Stomach (tissue), 9 donors: ENCODE results near the gene CSNK2A2. TPM values are rescaled to one million over a fixed set of nuclear protein-coding genes. Genes with fewer than 3 reads are reported as not detected.

Source experiments
- DNase-seq, 2 donors: peaks; one replicate each; pipeline versions ENCODE4 v3.0.0 to v3.0.0-alpha.2; 2013 to 2019
- H3K27ac ChIP-seq, 5 donors: fragments of 200-600 bp in 4 of 5; sonication (generic) in 4 of 5; one replicate each; pipeline ENCODE4 v1.5.1; 2013 to 2019; ENCODE audit warnings: mild to moderate bottlenecking in 1 of 5, moderate library complexity in 1 of 5
- H3K27me3 ChIP-seq, 3 donors: fragments of 200-600 bp; sonication (generic); one replicate each; pipeline ENCODE4 v1.5.1; 2017 to 2019; ENCODE audit warnings: mixed run types in 1 of 3
- H3K36me3 ChIP-seq, 4 donors: fragments of 200-600 bp; sonication (generic); 1 replicate in 3 of 4; 2 replicates in 1 of 4; pipeline ENCODE4 v1.5.1; 2016 to 2019
- H3K4me1 ChIP-seq, 4 donors: fragments of 200-600 bp; sonication (generic); one replicate each; pipeline ENCODE4 v1.5.1; 2016 to 2019
- H3K4me3 ChIP-seq, 4 donors: fragments of 200-600 bp; sonication (generic) in 3 of 4; one replicate each; pipeline ENCODE4 v1.5.1; 2016 to 2019; ENCODE audit warnings: mild to moderate bottlenecking in 1 of 4
- H3K9me3 ChIP-seq, 4 donors: fragments of 200-600 bp; sonication (generic); one replicate each; pipeline ENCODE4 v1.5.1; 2016 to 2019
- EP300 ChIP-seq: sonication (generic); formaldehyde crosslinking; IDR thresholded peaks from one replicate; pipeline ENCODE4 v1.6.1; 2017; ENCODE audit warnings: antibody characterized with exemption
- POLR2A ChIP-seq, 4 donors: fragments of 450-650 bp; IDR thresholded peaks; one replicate each; pipeline ENCODE4 v1.6.1; 2016; ENCODE audit warnings: antibody characterized with exemption in 4 of 4, control low read depth in 2 of 4, mild to moderate bottlenecking in 1 of 4, moderate library complexity in 1 of 4
- POLR2AphosphoS5 ChIP-seq, 3 donors: sonication (generic); formaldehyde crosslinking; IDR thresholded peaks; one replicate each; pipeline ENCODE4 v1.6.1; 2016; ENCODE audit warnings: antibody characterized with exemption in 3 of 3
- WGBS, 5 donors: extraction: QIAGEN DNeasy Blood & Tissue Kit in 3 of 5; methylation state at CpG; one replicate each; pipeline versions ENCODE4 v1.1.5 to v1.1.7; 2013 to 2018; 5-methylcytosine and 5-hydroxymethylcytosine counted together
- intact Hi-C: fragments of 100-400 bp; cut with DNase I; formaldehyde crosslinking; loops from one replicate; pipeline ENCODE4 v1.15.1; 2023; ENCODE audit warnings: low total_unique reads
- polyA plus RNA-seq, 3 donors: library from polyadenylated mRNA; stranded (reverse); fragments of 200-250 nt; gene quantifications; one replicate each; pipeline ENCODE4 v1.2.3, GENCODE V29; 2013
- total RNA-seq, 5 donors: library from RNA; depleted of rRNA; stranded (reverse); fragments of >200 nt; gene quantifications; one replicate each; pipeline versions ENCODE4 v1.1.0 to v1.2.3, GENCODE V29; 2014 to 2016
- TF ChIP-seq, protein P1 (sequence below), 7 experiments: fragments of 450-650 bp in 4 of 7; fragments of 200-600 bp in 3 of 7; sonication (generic) in 3 of 7; IDR thresholded peaks; one replicate each; pipeline ENCODE4 v1.5.1; 2016 to 2019; ENCODE audit warnings: antibody characterized with exemption in 7 of 7, control low read depth in 2 of 7, mild to moderate bottlenecking in 1 of 7
- donor health status: healthy with polysubstance abuse.
- donor health status: Bipolar disorder and iron deficiency.
- donor health status: healthy.

The CSNK2A2 gene
- total and polyA plus RNA-seq, 8 donors = 13.4 to 83.0 (median 38.9) TPM

DNA sequence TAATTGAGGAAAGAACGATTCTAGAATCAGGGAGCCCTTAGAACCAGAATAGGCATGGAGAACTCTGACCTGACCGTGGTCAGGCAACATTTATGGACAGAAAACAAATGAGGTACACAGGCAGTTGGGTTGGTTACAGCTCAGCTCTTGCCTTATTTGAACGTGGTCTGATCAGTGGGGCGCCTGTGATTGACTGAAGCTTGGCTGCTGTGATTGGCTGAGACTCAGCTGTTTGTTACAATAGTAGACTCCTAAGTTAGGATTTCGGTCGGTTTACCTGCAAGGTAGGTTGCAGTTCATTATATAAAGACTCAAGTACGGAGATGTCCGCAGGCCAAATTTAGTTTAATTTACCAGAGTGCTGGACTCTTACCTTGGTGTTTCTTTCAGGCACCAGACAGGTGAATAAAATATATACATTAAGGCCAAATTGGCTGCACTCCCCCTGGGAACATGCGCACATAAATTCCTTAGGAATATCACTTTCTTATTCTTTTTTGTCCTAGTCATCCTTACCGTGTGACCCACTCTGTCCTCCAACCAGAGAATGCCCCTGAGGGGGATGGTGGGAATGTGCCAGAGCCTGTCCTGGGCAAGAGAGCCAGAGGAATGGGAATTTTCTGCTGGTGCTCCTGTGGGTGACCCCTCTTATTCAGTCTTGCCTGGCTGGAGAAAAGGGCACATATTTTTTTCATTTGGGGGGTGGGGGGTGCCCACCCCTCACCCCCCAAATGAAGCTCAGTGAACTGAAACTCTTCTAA lies 7.5 kb upstream of the CSNK2A2 start:
- Histone ChIP-seq H3K27ac (no peak overlapping the region), H3K36me3 (no peaks in the 10 kb centered on the region), H3K4me1 (no peaks in the 10 kb centered on the region), H3K27me3 (peaks cover 0 to 6% (median 0%) of the 10 kb centered on the region in 3 donors), H3K9me3 (no peaks in the 10 kb centered on the region), H3K4me3 (no peak overlapping the region)
- 68 to 76% (median 71%) methylated on average over 10 of the region's 10 CpGs for WGBS, 5 donors
- TF ChIP-seq, protein P1, sequence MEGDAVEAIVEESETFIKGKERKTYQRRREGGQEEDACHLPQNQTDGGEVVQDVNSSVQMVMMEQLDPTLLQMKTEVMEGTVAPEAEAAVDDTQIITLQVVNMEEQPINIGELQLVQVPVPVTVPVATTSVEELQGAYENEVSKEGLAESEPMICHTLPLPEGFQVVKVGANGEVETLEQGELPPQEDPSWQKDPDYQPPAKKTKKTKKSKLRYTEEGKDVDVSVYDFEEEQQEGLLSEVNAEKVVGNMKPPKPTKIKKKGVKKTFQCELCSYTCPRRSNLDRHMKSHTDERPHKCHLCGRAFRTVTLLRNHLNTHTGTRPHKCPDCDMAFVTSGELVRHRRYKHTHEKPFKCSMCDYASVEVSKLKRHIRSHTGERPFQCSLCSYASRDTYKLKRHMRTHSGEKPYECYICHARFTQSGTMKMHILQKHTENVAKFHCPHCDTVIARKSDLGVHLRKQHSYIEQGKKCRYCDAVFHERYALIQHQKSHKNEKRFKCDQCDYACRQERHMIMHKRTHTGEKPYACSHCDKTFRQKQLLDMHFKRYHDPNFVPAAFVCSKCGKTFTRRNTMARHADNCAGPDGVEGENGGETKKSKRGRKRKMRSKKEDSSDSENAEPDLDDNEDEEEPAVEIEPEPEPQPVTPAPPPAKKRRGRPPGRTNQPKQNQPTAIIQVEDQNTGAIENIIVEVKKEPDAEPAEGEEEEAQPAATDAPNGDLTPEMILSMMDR (IDR thresholded peaks at IDR 0.05) = no peak
- TF ChIP-seq POLR2AphosphoS5 (IDR thresholded peaks at IDR 0.05) (no peak), POLR2A (IDR thresholded peaks at IDR 0.05) (no peak), EP300 (no peak)
- intact Hi-C loops = no loop called here
- DNase-seq = no peak

DNA sequence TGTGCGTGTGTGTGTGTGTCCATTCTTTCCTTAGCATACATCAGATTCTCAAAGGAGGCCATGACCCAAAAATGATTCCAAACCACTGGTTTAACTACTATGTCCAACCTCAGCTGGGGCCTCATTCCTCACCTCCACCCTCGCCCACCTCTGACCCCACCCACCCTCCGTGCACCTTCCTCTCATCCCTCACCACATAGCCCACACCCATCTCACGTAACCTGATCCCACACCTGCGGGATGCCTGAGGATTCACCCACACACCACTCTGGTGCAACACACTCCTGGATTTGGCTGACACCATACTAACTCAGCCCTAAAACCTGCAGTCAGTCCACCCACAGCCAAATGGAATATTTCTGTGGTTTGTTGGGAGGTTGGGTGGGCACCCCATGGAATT lies 3.3 kb upstream of the CSNK2A2 start:
- Histone ChIP-seq H3K4me3 (no peak overlapping the region), H3K4me1 (peaks cover 8 to 18% (median 14%) of the 10 kb centered on the region in 4 donors), H3K27me3 (peaks cover 0 to 6% (median 0%) of the 10 kb centered on the region in 3 donors), H3K27ac (no peak overlapping the region), H3K36me3 (peaks cover 0 to 3% (median under 1%) of the 10 kb centered on the region in 4 donors), H3K9me3 (no peaks in the 10 kb centered on the region)
- TF ChIP-seq POLR2A (IDR thresholded peaks at IDR 0.05) (no peak), EP300 (no peak), POLR2AphosphoS5 (IDR thresholded peaks at IDR 0.05) (no peak)
- TF ChIP-seq, protein P1 (IDR thresholded peaks at IDR 0.05) = no peak
- 56 to 68% (median 59%) methylated on average over 5 of the region's 5 CpGs for WGBS, 5 donors
- no peak for DNase-seq
- intact Hi-C loops = no loop called here

DNA sequence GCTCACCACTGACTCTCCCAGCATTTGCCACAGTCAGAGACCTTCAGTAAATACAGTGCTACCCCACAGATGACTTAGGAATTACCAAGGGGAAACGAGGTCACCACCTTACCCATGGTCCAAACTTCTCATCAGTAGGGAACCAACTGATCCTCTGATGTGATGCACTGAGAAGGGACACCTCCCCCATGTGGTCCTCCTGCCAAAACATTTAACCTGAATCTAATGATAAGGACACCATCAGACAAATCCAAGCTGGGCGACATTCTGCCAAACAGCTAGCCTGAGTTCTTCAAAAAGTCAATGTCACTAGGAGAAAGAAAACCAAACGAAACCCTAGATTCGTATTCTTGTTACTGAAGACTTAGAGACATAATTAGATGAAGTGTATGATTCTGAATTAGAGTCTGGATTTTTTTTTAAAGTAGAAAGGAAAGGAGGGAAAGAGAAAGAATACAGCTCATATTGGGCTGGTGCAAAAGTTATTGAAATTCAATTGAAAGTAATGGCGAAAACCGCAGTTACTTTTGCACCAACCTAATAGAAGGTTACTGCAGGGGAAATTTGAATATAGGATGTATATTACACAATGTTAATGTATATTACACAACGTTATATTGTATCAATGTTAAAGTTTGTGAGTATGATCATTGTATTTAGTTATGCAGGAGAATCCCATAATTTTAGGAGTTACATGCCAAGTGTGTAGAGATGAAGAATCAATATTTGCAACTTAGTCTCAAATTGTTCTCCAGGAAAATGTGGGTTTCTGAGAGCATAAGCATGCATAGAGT lies 2.3 kb upstream of the CSNK2A2 start:
- Histone ChIP-seq H3K36me3 (peaks cover 0 to 13% (median 10%) of the 10 kb centered on the region in 4 donors), H3K27me3 (peaks cover 0 to 6% (median 0%) of the 10 kb centered on the region in 3 donors), H3K4me3 (no peak overlapping the region), H3K9me3 (no peaks in the 10 kb centered on the region), H3K4me1 (peaks cover 8 to 28% (median 22%) of the 10 kb centered on the region in 4 donors), H3K27ac (no peak overlapping the region)
- intact Hi-C loops = no loop called here
- TF ChIP-seq POLR2A (IDR thresholded peaks at IDR 0.05) (no peak), POLR2AphosphoS5 (IDR thresholded peaks at IDR 0.05) (no peak), EP300 (no peak)
- TF ChIP-seq, protein P1 (IDR thresholded peaks at IDR 0.05) = no peak
- WGBS, 5 donors = 79 to 82% (median 82%) methylated on average over 7 of the region's 7 CpGs
- DNase-seq = no peak

DNA sequence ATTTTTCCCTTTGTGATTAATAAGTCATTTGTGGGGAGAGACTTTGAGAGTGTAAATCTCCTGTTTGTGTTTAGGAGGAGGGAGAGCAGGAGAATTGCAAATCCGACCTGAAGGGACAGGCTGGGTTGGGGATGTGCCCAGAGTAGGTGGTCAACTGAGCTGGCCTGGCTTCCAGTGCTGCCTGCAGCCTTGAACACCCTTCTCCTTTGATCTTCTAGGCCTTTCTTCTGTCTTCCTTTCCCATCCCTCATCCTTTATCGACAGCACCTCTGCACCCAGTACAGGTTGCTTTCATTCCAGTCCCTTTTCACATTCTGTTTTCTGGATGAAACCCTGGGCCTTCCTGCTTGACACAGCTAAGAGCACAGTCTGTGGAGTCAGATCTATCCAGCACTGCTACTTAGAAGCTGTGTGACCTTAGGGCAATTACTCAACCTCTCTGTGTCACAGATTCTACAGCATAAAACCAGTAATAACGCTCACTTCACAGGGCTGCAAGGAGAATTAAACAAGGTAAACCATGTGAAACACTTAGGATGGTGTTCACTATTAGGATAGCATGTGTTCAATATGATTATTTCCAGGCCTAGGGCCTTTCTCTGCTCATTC lies 1.0 kb upstream of the CSNK2A2 start:
- Histone ChIP-seq H3K9me3 (no peaks in the 10 kb centered on the region), H3K36me3 (peaks cover 4 to 26% (median 22%) of the 10 kb centered on the region in 4 donors), H3K4me1 (peaks cover 8 to 39% (median 25%) of the 10 kb centered on the region in 4 donors), H3K27ac (no peak overlapping the region), H3K27me3 (peaks cover 0 to 6% (median 0%) of the 10 kb centered on the region in 3 donors), H3K4me3 (no peak overlapping the region)
- intact Hi-C loops = loop anchor here (10.0 kb wide), 1 partner anchor 64 kb away; no protein-coding TSS in a partner anchor
- WGBS, 5 donors = 82 to 90% (median 87%) methylated on average over 3 of the region's 3 CpGs
- no peak for DNase-seq
- TF ChIP-seq EP300 (no peak), POLR2A (IDR thresholded peaks at IDR 0.05) (no peak), POLR2AphosphoS5 (IDR thresholded peaks at IDR 0.05) (no peak)
- TF ChIP-seq, protein P1 (IDR thresholded peaks at IDR 0.05) = no peak
